Endothelial cell of umbilical vein (primary cell): ENCODE measurements around the gene LCA5L.

ENCODE experiments used
- CTCF ChIP-seq, 2 donors: IDR thresholded peaks; 1 replicate in 1 of 2; 2 replicates in 1 of 2; pipeline ENCODE4 v1.5.1; 2011; ENCODE audit warnings: low read length in 2 of 2, mild to moderate bottlenecking in 2 of 2, moderate library complexity in 2 of 2, control low read depth in 1 of 2, inconsistent platforms in 1 of 2, low read depth in 1 of 2; ENCODE audit not compliant: insufficient read depth in 1 of 2; ENCODE audit errors: extremely low read depth in 1 of 2
- EZH2 ChIP-seq: IDR thresholded peaks from 2 replicates; pipeline ENCODE4 v1.6.1; 2012; ENCODE audit warnings: borderline replicate concordance, low read depth, mild to moderate bottlenecking, moderate library complexity, low read length, inconsistent platforms; ENCODE audit not compliant: severe bottlenecking
- POLR2A ChIP-seq: IDR thresholded peaks from 2 replicates; pipeline ENCODE4 v1.6.1; 2012; ENCODE audit warnings: low read depth, mild to moderate bottlenecking, control low read depth, low read length

- TF ChIP-seq POLR2A (no peak), CTCF (IDR thresholded peaks at IDR 0.05; ENCODE audit: extremely low read depth in 1 of 2, insufficient read depth in 1 of 2, low read depth in 1 of 2, low read length in 2 of 2) (no peak), EZH2 (no peak)
Observed at GRCh38 chr21:39466584-39466983, 21.0 kb upstream of the LCA5L start.
